ENCODE results near the gene TARS1. TPM values are rescaled to one million over a fixed set of nuclear protein-coding genes. Genes with fewer than 3 reads are reported as not detected.

TARS1 gene
- total and polyA plus RNA-seq, 10 of the 15 experiments (the other 5 are each of a cell fraction or from before 2014, with no cell fraction given), result 163 to 350 (median 228) TPM

DNA sequence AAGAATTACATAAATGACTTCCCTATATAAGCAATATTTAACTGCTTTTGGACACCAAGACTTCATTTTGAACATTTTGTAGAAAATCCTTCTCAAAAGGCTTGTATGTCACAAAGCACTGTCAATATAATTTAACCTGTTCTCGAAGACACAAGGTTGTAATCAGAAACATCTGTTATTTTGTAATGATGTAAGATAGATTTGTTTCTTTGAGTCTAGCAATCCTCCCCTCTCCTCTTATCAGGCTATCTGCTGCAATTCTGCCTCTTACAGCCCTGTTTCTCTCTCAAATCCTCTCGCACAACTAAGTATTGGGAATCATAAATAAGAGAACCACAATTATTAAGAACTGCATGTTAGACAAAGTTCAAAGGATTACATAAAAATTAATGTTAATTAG, 18.6 kb upstream of the TARS1 start:
- Histone ChIP-seq H3K79me2 (ENCODE audit: control insufficient read depth, insufficient read depth, low read length) (no peaks in the 10 kb centered on the region), H2AFZ (ENCODE audit: control insufficient read depth, low read depth, low read length) (no peak overlapping the region), H3K4me2 (ENCODE audit: control insufficient read depth, insufficient read depth) (no peak overlapping the region), H3K9ac (ENCODE audit: control insufficient read depth, insufficient read depth, low read length) (no peak overlapping the region), H3K9me3 (replicated peaks; ENCODE audit: control insufficient read depth, insufficient read depth, low read length) (no peaks in the 10 kb centered on the region), H3K36me3 (ENCODE audit: control insufficient read depth in 2 of 2, insufficient read depth in 2 of 2, low read length in 1 of 2) (no peaks in the 10 kb centered on the region), H4K20me1 (ENCODE audit: control insufficient read depth, insufficient read depth) (no peaks in the 10 kb centered on the region), H3K4me1 (ENCODE audit: control insufficient read depth, insufficient read depth, low read length) (no peaks in the 10 kb centered on the region), H3K27ac (ENCODE audit: control insufficient read depth, insufficient read depth) (no peak overlapping the region), H3K27me3 (replicated peaks in 1 of 2; ENCODE audit: control insufficient read depth in 2 of 2, insufficient read depth in 2 of 2, low read length in 1 of 2) (no peaks in the 10 kb centered on the region), H3K4me3 (no peak overlapping the region)
- DNase-seq (ENCODE audit: low read depth, low spot score), result no peak
- TF ChIP-seq IKZF2 (IDR thresholded peaks at IDR 0.05) (no peak), CHD4 (IDR thresholded peaks at IDR 0.05) (no peak), JUNB (IDR thresholded peaks at IDR 0.05) (no peak), CHD1 (IDR thresholded peaks at IDR 0.05; ENCODE audit: low read depth, low read length) (no peak), SP1 (IDR thresholded peaks at IDR 0.05; ENCODE audit: low read depth, low read length) (no peak), RAD51 (IDR thresholded peaks at IDR 0.05) (no peak), BMI1 (IDR thresholded peaks at IDR 0.05; ENCODE audit: borderline replicate concordance) (no peak), MEF2A (IDR thresholded peaks at IDR 0.05; ENCODE audit: insufficient read depth, low read depth, low read length) (no peak), ZBTB11 (CRISPR knock-in tag; IDR thresholded peaks at IDR 0.05) (no peak), CBX3 (IDR thresholded peaks at IDR 0.05; ENCODE audit: borderline replicate concordance, low read depth) (no peak), CREM (IDR thresholded peaks at IDR 0.05; ENCODE audit: low read depth) (no peak), TCF12 (IDR thresholded peaks at IDR 0.05; ENCODE audit: low read depth, low read length) (no peak)
- TF ChIP-seq, protein P1, sequence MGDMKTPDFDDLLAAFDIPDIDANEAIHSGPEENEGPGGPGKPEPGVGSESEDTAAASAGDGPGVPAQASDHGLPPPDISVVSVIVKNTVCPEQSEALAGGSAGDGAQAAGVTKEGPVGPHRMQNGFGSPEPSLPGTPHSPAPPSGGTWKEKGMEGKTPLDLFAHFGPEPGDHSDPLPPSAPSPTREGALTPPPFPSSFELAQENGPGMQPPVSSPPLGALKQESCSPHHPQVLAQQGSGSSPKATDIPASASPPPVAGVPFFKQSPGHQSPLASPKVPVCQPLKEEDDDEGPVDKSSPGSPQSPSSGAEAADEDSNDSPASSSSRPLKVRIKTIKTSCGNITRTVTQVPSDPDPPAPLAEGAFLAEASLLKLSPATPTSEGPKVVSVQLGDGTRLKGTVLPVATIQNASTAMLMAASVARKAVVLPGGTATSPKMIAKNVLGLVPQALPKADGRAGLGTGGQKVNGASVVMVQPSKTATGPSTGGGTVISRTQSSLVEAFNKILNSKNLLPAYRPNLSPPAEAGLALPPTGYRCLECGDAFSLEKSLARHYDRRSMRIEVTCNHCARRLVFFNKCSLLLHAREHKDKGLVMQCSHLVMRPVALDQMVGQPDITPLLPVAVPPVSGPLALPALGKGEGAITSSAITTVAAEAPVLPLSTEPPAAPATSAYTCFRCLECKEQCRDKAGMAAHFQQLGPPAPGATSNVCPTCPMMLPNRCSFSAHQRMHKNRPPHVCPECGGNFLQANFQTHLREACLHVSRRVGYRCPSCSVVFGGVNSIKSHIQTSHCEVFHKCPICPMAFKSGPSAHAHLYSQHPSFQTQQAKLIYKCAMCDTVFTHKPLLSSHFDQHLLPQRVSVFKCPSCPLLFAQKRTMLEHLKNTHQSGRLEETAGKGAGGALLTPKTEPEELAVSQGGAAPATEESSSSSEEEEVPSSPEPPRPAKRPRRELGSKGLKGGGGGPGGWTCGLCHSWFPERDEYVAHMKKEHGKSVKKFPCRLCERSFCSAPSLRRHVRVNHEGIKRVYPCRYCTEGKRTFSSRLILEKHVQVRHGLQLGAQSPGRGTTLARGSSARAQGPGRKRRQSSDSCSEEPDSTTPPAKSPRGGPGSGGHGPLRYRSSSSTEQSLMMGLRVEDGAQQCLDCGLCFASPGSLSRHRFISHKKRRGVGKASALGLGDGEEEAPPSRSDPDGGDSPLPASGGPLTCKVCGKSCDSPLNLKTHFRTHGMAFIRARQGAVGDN (IDR thresholded peaks at IDR 0.05), result no peak
- ATAC-seq, result no peak
- in situ Hi-C loops (cut with MboI), result no loop called here
- BruUV-seq (replicated peaks), result no TSS peak
- SMC1A ChIA-PET (ENCODE audit: uncharacterized antibody, unreplicated experiment), result interaction anchor here (1.3 kb wide), 1 partner anchor 548 kb away, joined by 3 read pairs; no protein-coding TSS in a partner anchor
- WGBS (ENCODE audit: insufficient coverage, insufficient replicate concordance, low lambda C conversion rate, missing lambda C conversion rate), result 88% methylated on average over 2 of the region's 2 CpGs
- CTCF ChIA-PET, result interaction anchor here (0.6 to 1.7 kb wide), 9 partner anchors 9 to 1416 kb away, joined by 3 to 7 read pairs (median 3); no protein-coding TSS in a partner anchor
- no peak for FAIRE-seq
- POLR2A ChIA-PET, result no interaction called here
- RAD21 ChIA-PET (ENCODE audit: unreplicated experiment), result interaction anchor here (0.8 to 1.6 kb wide), 4 partner anchors 122 to 713 kb away, joined by 3 to 4 read pairs (median 4); no protein-coding TSS in a partner anchor
- intact Hi-C loops (cut with micrococcal nuclease; ENCODE audit: unreplicated experiment), result loop anchor here (5.0 kb wide), 1 partner anchor 800 kb away; no protein-coding TSS in a partner anchor
